ENCODE measurements around the gene LEMD1. TPM values are rescaled to one million over a fixed set of nuclear protein-coding genes. Genes with fewer than 3 reads are reported as not detected.
A peak's percentile ranks its signal among the peaks of the same experiment; 100 is the strongest.

Gene LEMD1
- total and polyA plus RNA-seq, 8 donors: 0.28 to 0.32 TPM; not detected in 6

- Histone ChIP-seq H3K27ac (peak overlapping the region in 3 of 4 donors; percentile 58 to 77 (median 74)), H3K4me3 (peak overlapping the region in 2 of 4 donors; percentile 9 to 14), H3K9me3 (no peaks in the 10 kb centered on the region), H3K4me1 (no peaks in the 10 kb centered on the region), H3K27me3 (peaks cover 0 to 6% (median 0%) of the 10 kb centered on the region in 4 donors), H3K36me3 (no peaks in the 10 kb centered on the region)
- TF ChIP-seq CTCF (IDR thresholded peaks at IDR 0.05): no peak
- DNase-seq (no peak), FAIRE-seq (no peak), ATAC-seq (peak in 1 of 4 donors; percentile 5)
- intact Hi-C loops (cut with DNase I): no loop called here
- WGBS, 2 donors: 72 to 81% methylated on average over 6 of the region's 6 CpGs
Observed at GRCh38 chr1:205448540-205449253, 26.8 kb upstream of the LEMD1 start.

GRCh38 chr1:205447457-205448341 is 25.8 kb upstream of the LEMD1 start:
- H3K4me1 ChIP-seq: no peaks in the 10 kb centered on the region
- no peak overlapping the region for H3K27ac ChIP-seq
- no peaks in the 10 kb centered on the region for H3K9me3 ChIP-seq
- TF ChIP-seq CTCF (IDR thresholded peaks at IDR 0.05): no peak
- no peaks in the 10 kb centered on the region for H3K27me3 ChIP-seq
- 50% methylated on average over 17 to 19 of the region's 19 CpGs for WGBS, 2 donors
- no peak for FAIRE-seq
- H3K4me3 ChIP-seq: no peak overlapping the region
- H3K36me3 ChIP-seq: no peaks in the 10 kb centered on the region
- peak in 1 of 6 donors; percentile 53 for DNase-seq
- ATAC-seq: peak in 1 of 4 donors; percentile 4
- intact Hi-C loops (cut with DNase I): no loop called here

DNA sequence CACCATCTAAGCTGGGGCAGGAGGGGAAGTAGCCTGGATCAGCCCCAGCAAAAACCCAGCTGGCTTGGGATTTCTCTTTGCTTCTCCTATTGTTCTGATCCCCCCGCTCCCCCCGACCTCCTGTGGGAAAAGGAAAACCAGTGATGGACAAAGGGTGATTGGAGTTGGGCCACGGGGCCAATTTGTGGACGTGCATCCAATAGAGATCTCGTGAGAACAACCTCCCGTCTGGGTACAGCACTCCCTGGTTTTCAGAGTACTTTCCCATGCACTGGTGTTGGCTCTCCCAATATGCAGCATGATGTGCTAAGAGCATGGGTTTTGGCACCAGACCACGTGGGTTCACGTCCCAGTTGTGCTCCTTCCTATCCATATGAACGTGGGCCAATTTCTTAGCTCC is 25.0 kb upstream of the LEMD1 start:
- DNase-seq: no peak
- ATAC-seq: no peak
- H3K27me3 ChIP-seq: no peaks in the 10 kb centered on the region
- H3K9me3 ChIP-seq: no peaks in the 10 kb centered on the region
- no peak overlapping the region for H3K27ac ChIP-seq
- no peak overlapping the region for H3K4me3 ChIP-seq
- H3K4me1 ChIP-seq: peaks cover 0 to 4% (median 2%) of the 10 kb centered on the region in 3 donors
- WGBS, 2 donors: 48 to 60% methylated on average over 9 of the region's 9 CpGs
- intact Hi-C loops (cut with DNase I): no loop called here
- TF ChIP-seq CTCF (IDR thresholded peaks at IDR 0.05): no peak
- FAIRE-seq: no peak
- no peaks in the 10 kb centered on the region for H3K36me3 ChIP-seq

GRCh38 chr1:205445646-205445935 is 23.7 kb upstream of the LEMD1 start:
- ATAC-seq (no peak), FAIRE-seq (no peak), DNase-seq (no peak)
- Histone ChIP-seq H3K36me3 (no peaks in the 10 kb centered on the region), H3K27ac (no peak overlapping the region), H3K4me1 (peaks cover 0 to 11% (median 7%) of the 10 kb centered on the region in 3 donors), H3K27me3 (no peaks in the 10 kb centered on the region), H3K4me3 (no peak overlapping the region), H3K9me3 (no peaks in the 10 kb centered on the region)
- WGBS, 2 donors: 79 to 85% methylated on average over 5 of the region's 5 CpGs
- TF ChIP-seq CTCF (IDR thresholded peaks at IDR 0.05): no peak
- intact Hi-C loops (cut with DNase I): no loop called here

Data from pancreas (tissue), 10 donors.